H1 (cell line): ENCODE measurements around the gene LRRC37B. TPM values are rescaled to one million over a fixed set of nuclear protein-coding genes. Genes with fewer than 3 reads are reported as not detected.
"Not testable (repeated sequence)": the region's sequence is repeated elsewhere in the genome, so short reads cannot be mapped to it uniquely, and the experiment has no call there.

Experiments
- CTCF ChIA-PET: fragments of 300-600 bp; sonication (Branson Sonifier 250); formaldehyde crosslinking; loops from one replicate; lab custom pipeline; 2021; ENCODE audit not compliant: partially characterized antibody; lab: Charles Lee
- POLR2A ChIA-PET: fragments of 300-600 bp; sonication (Branson Sonifier 250); formaldehyde crosslinking; loops from one replicate; lab custom pipeline; 2021; ENCODE audit warnings: inconsistent platforms; ENCODE audit not compliant: partially characterized antibody; lab: Charles Lee
- DNase-seq, 2 experiments: peaks; one replicate each; pipeline versions ENCODE4 v3.0.0 to v3.0.0-alpha.2; 2010 to 2022; ENCODE audit warnings: low spot score in 2 of 2, low read depth in 1 of 2, mixed read lengths in 1 of 2
- FAIRE-seq: peaks from 2 replicates; lab custom pipeline; 2011; peaks lifted over from hg19 to GRCh38; lab: Jason Lieb, UNC
- H2AFZ ChIP-seq: 2 replicates; pipeline ENCODE4 v1.8.1; 2012; ENCODE audit warnings: low read length, inconsistent platforms
- H2AK5ac ChIP-seq: 2 replicates; pipeline ENCODE4 v1.6.1; 2013; ENCODE audit warnings: low read depth, low read length
- H2BK120ac ChIP-seq: replicated peaks from 2 replicates; pipeline ENCODE3; 2013; ENCODE audit warnings: low read depth, low read length, inconsistent platforms
- H2BK12ac ChIP-seq: 2 replicates; pipeline ENCODE4 v1.6.1; 2013; ENCODE audit warnings: low read depth, low read length
- H2BK15ac ChIP-seq: 2 replicates; pipeline ENCODE4 v1.6.1; 2013; ENCODE audit warnings: low read length
- H2BK20ac ChIP-seq: 2 replicates; pipeline ENCODE4 v1.6.1; 2013; ENCODE audit warnings: low read length
- H2BK5ac ChIP-seq: 2 replicates; pipeline ENCODE4 v1.6.1; 2013; ENCODE audit warnings: low read depth, low read length
- H3K14ac ChIP-seq: 2 replicates; pipeline ENCODE4 v1.6.1; 2013; ENCODE audit warnings: inconsistent platforms; ENCODE audit not compliant: insufficient read length
- H3K18ac ChIP-seq: 2 replicates; pipeline ENCODE4 v1.6.1; 2013; ENCODE audit warnings: low read length; ENCODE audit errors: extremely low read depth
- H3K23ac ChIP-seq: 2 replicates; pipeline ENCODE4 v1.6.1; 2013; ENCODE audit warnings: inconsistent platforms; ENCODE audit not compliant: insufficient read length
- H3K23me2 ChIP-seq: 2 replicates; pipeline ENCODE4 v1.6.1; 2013; ENCODE audit warnings: low read depth, low read length
- H3K27ac ChIP-seq: 2 replicates; pipeline ENCODE4 v1.6.1; 2011; ENCODE audit warnings: low read depth, low read length, inconsistent platforms
- H3K27me3 ChIP-seq, 4 experiments: replicated peaks in 1 of 4; 1 replicate in 1 of 4; 2 replicates in 3 of 4; pipeline versions ENCODE4 v1.6.1 to v1.8.1; 2011 to 2013; ENCODE audit warnings: low read length in 3 of 4, mild to moderate bottlenecking in 3 of 4, inconsistent platforms in 2 of 4, mixed read lengths in 2 of 4, moderate library complexity in 1 of 4; ENCODE audit not compliant: control insufficient read depth in 3 of 4, insufficient read depth in 3 of 4; ENCODE audit errors: extremely low read depth in 1 of 4
- H3K36me3 ChIP-seq, 4 experiments: 2 replicates each; pipeline versions ENCODE4 v1.6.1 to v1.8.1; 2011 to 2013; ENCODE audit warnings: mild to moderate bottlenecking in 4 of 4, low read length in 3 of 4, moderate library complexity in 2 of 4, control low read depth in 1 of 4, inconsistent platforms in 1 of 4; ENCODE audit not compliant: insufficient read depth in 4 of 4, control insufficient read depth in 2 of 4
- H3K4ac ChIP-seq: replicated peaks from 2 replicates; pipeline ENCODE3; 2013; ENCODE audit warnings: low read length, low read depth, mixed read lengths, inconsistent platforms; ENCODE audit not compliant: insufficient read length
- H3K4me1 ChIP-seq, 4 experiments: replicated peaks in 1 of 4; 1 replicate in 1 of 4; 2 replicates in 3 of 4; pipeline versions ENCODE4 v1.6.1 to v1.8.1; 2011 to 2013; ENCODE audit warnings: low read length in 3 of 4, inconsistent platforms in 2 of 4, mixed read lengths in 1 of 4; ENCODE audit not compliant: insufficient read depth in 4 of 4, control insufficient read depth in 3 of 4
- H3K4me2 ChIP-seq, 2 experiments: 2 replicates each; pipeline versions ENCODE4 v1.6.1 to v1.8.1; 2011 to 2013; ENCODE audit warnings: low read depth in 2 of 2, low read length in 2 of 2, control low read depth in 1 of 2, inconsistent platforms in 1 of 2, mild to moderate bottlenecking in 1 of 2; ENCODE audit not compliant: insufficient read depth in 1 of 2
- H3K4me3 ChIP-seq, 4 experiments: fragments of 200-600, 300-600 bp in 1 of 4; sonication (generic), shearing (Covaris generic), sonication (Bioruptor Twin) in 1 of 4; 2 replicates each; pipeline versions ENCODE4 v1.5.1 to v1.8.1; 2011 to 2016; ENCODE audit warnings: low read length in 4 of 4, low read depth in 3 of 4, control low read depth in 2 of 4, inconsistent platforms in 2 of 4, mild to moderate bottlenecking in 2 of 4, mixed read lengths in 1 of 4, moderate library complexity in 1 of 4; ENCODE audit not compliant: insufficient read depth in 2 of 4; ENCODE audit errors: extremely low read depth in 1 of 4
- H3K56ac ChIP-seq: replicated peaks from 2 replicates; pipeline ENCODE3; 2013; ENCODE audit warnings: low read depth, mild to moderate bottlenecking, mixed read lengths, low read length, inconsistent platforms; ENCODE audit not compliant: insufficient read length
- H3K79me1 ChIP-seq: 2 replicates; pipeline ENCODE4 v1.6.1; 2013; ENCODE audit warnings: low read depth, low read length, control low read depth
- H3K79me2 ChIP-seq, 2 experiments: 2 replicates each; pipeline versions ENCODE4 v1.6.1 to v1.8.1; 2012 to 2013; ENCODE audit warnings: low read length in 2 of 2, mild to moderate bottlenecking in 2 of 2, inconsistent platforms in 1 of 2; ENCODE audit not compliant: insufficient read depth in 2 of 2, control insufficient read depth in 1 of 2
- H3K9ac ChIP-seq, 4 experiments: replicated peaks in 1 of 4; 1 replicate in 1 of 4; 2 replicates in 3 of 4; pipeline versions ENCODE4 v1.6.1 to v1.8.1; 2011 to 2013; ENCODE audit warnings: low read depth in 3 of 4, low read length in 3 of 4, control low read depth in 2 of 4, mild to moderate bottlenecking in 2 of 4, moderate library complexity in 2 of 4, inconsistent platforms in 1 of 4; ENCODE audit errors: extremely low read depth in 1 of 4
- H3K9me3 ChIP-seq, 2 experiments: 2 replicates each; pipeline versions ENCODE4 v1.6.1 to v1.8.1; 2012 to 2013; ENCODE audit warnings: mild to moderate bottlenecking in 2 of 2, moderate library complexity in 2 of 2, control low read depth in 1 of 2, inconsistent platforms in 1 of 2, low read depth in 1 of 2, low read length in 1 of 2, mixed read lengths in 1 of 2; ENCODE audit not compliant: insufficient read depth in 2 of 2
- H4K20me1 ChIP-seq, 2 experiments: replicated peaks in 1 of 2; 2 replicates each; pipeline versions ENCODE3 to v1.8.1; 2011 to 2013; ENCODE audit warnings: inconsistent platforms in 2 of 2, low read length in 2 of 2, mild to moderate bottlenecking in 1 of 2; ENCODE audit not compliant: insufficient read depth in 2 of 2, control insufficient read depth in 1 of 2
- H4K5ac ChIP-seq: 2 replicates; pipeline ENCODE4 v1.6.1; 2013; ENCODE audit warnings: low read length, low read depth, mixed read lengths, inconsistent platforms; ENCODE audit not compliant: insufficient read length
- H4K8ac ChIP-seq: 2 replicates; pipeline ENCODE4 v1.8.0; 2013; ENCODE audit warnings: mild to moderate bottlenecking, moderate library complexity, low read length, inconsistent platforms; ENCODE audit not compliant: insufficient read depth; ENCODE audit errors: extremely low read depth
- H4K91ac ChIP-seq: replicated peaks from 2 replicates; pipeline ENCODE3; 2013; ENCODE audit warnings: low read length, mixed read lengths, inconsistent platforms; ENCODE audit not compliant: insufficient read length
- WGBS, 2 experiments: shearing (Covaris generic) in 1 of 2; methylation state at CpG; one replicate each; pipeline versions ENCODE4 v1.1.6 to v1.1.7; 2013 to 2015; ENCODE audit warnings: low lambda C conversion rate in 2 of 2, mixed read lengths in 2 of 2, inconsistent platforms in 1 of 2, low coverage in 1 of 2, missing lambda C conversion rate in 1 of 2; ENCODE audit not compliant: insufficient replicate concordance in 2 of 2, insufficient coverage in 1 of 2, insufficient read length in 1 of 2; ENCODE audit errors: extremely low coverage in 1 of 2, missing lambda C conversion rate in 1 of 2; 5-methylcytosine and 5-hydroxymethylcytosine counted together
- polyA plus RNA-seq, 7 experiments: library from polyadenylated mRNA; depleted of rRNA in 3 of 7; stranded (reverse) in 5 of 7; unstranded in 2 of 7; fragments of >200 nt in 5 of 7; fragments of 200-250 nt in 2 of 7; gene quantifications; 1 replicate in 5 of 7; 2 replicates in 1 of 7; 4 replicates in 1 of 7; pipeline versions ENCODE4 v1.2.1 to v1.2.3, GENCODE V29; 2011 to 2013; ENCODE audit warnings: missing spikeins in 2 of 7, mixed read lengths in 2 of 7
- total RNA-seq: library from RNA; stranded (reverse); fragmentation: NEBNext Ultra II Directional; extraction: Animal tissue kit (Norgen Biotek cat#: 25700); gene quantifications from 2 replicates; pipeline ENCODE4 v1.2.1, GENCODE V29; 2021

Gene LRRC37B
- total and polyA plus RNA-seq, 2 of the 8 experiments (the other 6 are each of a cell fraction or from before 2014, with no cell fraction given) = 16.0 to 19.0 TPM

DNA sequence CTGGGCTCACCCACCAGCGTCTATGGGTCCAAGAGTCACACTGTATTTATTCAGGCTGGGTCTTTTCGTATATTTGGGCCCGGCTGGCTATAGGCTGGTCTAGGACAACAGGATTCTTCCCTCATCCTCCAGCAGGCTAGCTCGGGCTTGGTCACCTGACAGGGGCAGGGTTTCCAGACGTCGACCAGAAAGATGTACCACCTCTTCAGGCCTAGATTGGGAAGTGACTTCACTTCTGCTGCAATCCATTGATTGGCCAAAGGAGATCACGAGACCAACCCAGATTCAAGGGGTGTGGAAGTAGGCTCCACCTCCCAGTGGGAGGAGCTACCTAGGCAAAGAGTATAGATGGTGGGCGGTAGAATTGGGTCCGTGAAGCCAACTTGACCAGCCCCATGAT is 53.5 kb downstream of the LRRC37B start:
- H3K4me1 ChIP-seq, H3K79me1 ChIP-seq, H3K56ac ChIP-seq, H3K4ac ChIP-seq, POLR2A ChIA-PET, H3K4me3 ChIP-seq, H3K18ac ChIP-seq, H2BK5ac ChIP-seq, H3K9me3 ChIP-seq, H3K4me2 ChIP-seq, H3K23me2 ChIP-seq, H4K8ac ChIP-seq, H2AFZ ChIP-seq, H3K23ac ChIP-seq, H2BK20ac ChIP-seq, H3K9ac ChIP-seq, H2AK5ac ChIP-seq, CTCF ChIA-PET, H2BK120ac ChIP-seq, H3K27ac ChIP-seq, H4K20me1 ChIP-seq, H3K14ac ChIP-seq, H3K36me3 ChIP-seq, H4K91ac ChIP-seq, H2BK15ac ChIP-seq, DNase-seq, H4K5ac ChIP-seq, H3K79me2 ChIP-seq, H3K27me3 ChIP-seq, H2BK12ac ChIP-seq: not testable (repeated sequence)
- peak; percentile 86 for FAIRE-seq
- no CpG with 5 or more reads among the region's 9 CpGs for WGBS, 2 experiments

GRCh38 chr17:32061840-32062239 is 54.7 kb downstream of the LRRC37B start:
- H3K4me3 ChIP-seq, H3K27ac ChIP-seq, H3K4ac ChIP-seq, POLR2A ChIA-PET, CTCF ChIA-PET, H3K27me3 ChIP-seq, H3K23ac ChIP-seq, H2BK15ac ChIP-seq, H4K5ac ChIP-seq, H3K9me3 ChIP-seq, H3K36me3 ChIP-seq, H2AK5ac ChIP-seq, H3K79me2 ChIP-seq, H2AFZ ChIP-seq, H3K9ac ChIP-seq, H4K91ac ChIP-seq, H4K20me1 ChIP-seq, H4K8ac ChIP-seq, H3K18ac ChIP-seq, H3K14ac ChIP-seq, H3K56ac ChIP-seq, H3K23me2 ChIP-seq, H3K4me1 ChIP-seq, FAIRE-seq, H2BK120ac ChIP-seq, H2BK20ac ChIP-seq, H3K79me1 ChIP-seq: not testable (repeated sequence)
- peak in 1 of 2 experiments; percentile 62 for DNase-seq
- H2BK5ac ChIP-seq = 0 out of 2 replicates have a peak overlapping the region, but pooled peaks have one; percentile 49
- peak overlapping the region; percentile 60; the same call in 1 of the 2 replicates for H2BK12ac ChIP-seq
- 64% methylated on average over 5 of the region's 8 CpGs; no CpG with 5 or more reads in 1 of the 2 experiments for WGBS, 2 experiments
- peak overlapping the region in 1 of 2 experiments; percentile 21; a peak in 2 of 4 replicates for H3K4me2 ChIP-seq
